GM21619 (cell line): ENCODE results near the gene ARGLU1.

Source experiments
- ATAC-seq: cut with Tn5 transposase; IDR thresholded peaks from one replicate; pipeline ENCODE4 v1.9.1; 2021; ENCODE audit not compliant: unreplicated experiment

The ARGLU1 gene

DNA sequence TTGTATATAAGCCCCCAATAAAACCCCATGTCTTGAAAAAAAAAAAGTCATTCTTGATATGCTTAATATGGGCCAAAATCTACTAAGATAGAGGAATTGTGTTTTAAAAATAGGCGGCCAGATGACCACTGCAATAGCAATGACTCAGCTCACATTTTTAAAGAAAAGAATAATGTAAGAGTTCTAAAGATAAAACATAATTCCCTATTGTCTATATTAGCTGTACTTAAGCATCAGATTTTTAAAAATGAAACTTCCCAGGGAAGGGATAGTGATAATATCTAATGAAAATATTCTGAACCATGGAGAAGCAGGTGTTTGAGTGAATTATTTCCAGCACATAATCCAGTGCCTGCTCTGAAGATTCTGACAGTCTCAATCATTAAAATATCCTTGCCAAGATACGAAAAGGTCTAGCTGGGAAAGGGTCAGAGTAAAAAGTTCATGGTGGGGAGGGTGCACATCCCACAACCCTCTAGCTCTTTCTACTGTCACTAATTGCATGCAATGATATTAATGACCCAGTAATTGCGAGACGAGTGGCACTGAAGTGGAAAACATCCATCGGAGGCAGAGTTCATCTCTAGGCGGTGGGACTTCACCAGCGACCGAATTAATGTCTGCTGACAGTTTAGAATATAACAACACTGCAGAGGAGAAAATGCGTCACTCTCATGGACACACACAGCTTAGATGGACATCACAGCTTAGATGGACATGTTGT, 64.0 kb downstream of the ARGLU1 start:
- no peak for ATAC-seq

DNA sequence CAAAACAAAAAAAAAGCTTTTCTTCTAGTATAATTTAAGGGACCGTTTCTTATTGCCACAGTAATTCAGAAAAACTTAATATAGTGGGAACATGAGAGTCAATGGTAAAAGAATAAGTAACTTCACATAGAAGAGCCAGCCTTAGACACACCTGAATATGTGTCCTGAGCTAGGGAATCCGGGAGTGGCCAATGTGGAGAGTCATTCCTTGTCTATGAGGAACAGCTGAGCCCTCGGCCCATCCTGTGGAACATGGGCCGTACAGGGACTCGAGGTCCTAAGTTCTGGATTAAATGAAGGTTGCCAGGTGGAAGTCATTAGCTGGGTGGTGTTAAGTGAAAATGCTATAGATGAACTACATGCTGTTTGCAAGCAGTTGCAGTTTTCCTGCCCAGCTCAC, 64.7 kb downstream of the ARGLU1 start:
- ATAC-seq = no peak

DNA sequence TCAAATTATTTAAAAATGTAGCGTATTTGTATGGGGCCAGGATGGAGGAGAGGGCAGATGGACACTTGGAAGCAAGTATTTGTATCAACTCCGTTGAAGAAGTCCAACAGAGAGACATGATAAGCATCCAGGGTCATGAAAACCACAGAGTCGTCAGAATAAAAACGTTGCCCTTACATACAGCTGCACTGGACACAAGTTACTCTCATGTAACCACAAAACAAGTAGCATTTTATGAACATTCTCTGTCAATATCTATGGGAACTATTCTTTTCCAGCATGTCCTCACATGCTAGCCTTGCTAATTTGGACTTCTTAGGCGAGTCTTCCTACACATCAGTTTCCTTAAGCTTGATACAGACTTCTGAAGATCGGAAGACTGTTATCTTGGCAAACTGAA, 67.5 kb downstream of the ARGLU1 start:
- ATAC-seq = no peak

DNA sequence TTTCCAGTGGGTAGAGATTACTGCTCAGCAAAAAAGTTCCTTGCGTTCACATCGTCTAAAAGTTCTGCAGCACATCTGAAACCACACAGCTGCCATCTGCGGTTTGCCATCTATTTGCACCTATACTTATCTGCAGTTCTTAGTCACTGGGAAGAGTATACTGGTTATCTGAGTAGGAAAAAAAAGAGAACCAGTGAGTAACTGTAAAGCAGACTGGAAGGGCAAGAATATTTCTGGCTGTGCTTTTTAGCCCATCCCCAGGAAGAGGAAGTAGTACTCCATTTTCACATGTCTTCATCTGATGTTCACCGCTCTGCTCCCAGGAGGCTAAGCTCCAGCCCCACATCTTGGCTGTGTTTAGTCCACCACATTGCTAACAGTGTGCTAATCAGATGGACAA, 68.0 kb downstream of the ARGLU1 start:
- ATAC-seq = peak; percentile 61

GRCh38 chr13:106499113-106499512, 68.8 kb downstream of the ARGLU1 start:
- no peak for ATAC-seq

GRCh38 chr13:106498571-106498970, 69.4 kb downstream of the ARGLU1 start:
- ATAC-seq = no peak

DNA sequence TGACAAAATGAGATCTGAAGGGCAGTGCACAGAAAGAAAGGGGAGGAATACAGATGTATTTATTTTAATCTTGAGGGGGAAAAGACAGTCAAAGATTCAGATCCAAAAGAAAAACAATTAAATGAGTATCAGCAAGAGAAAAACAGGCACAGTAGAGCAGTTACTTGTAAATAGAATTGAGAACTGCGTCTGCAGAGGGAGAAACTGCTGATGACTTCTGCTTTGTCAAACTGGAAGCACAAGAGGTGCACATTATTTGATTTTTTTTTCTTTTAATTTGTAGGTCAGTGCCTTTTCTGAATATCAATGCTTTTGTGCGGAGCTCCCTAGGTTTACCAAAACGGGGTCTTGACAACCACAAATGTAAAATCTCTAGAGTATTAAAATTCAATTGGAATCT, 69.8 kb downstream of the ARGLU1 start:
- ATAC-seq = no peak

DNA sequence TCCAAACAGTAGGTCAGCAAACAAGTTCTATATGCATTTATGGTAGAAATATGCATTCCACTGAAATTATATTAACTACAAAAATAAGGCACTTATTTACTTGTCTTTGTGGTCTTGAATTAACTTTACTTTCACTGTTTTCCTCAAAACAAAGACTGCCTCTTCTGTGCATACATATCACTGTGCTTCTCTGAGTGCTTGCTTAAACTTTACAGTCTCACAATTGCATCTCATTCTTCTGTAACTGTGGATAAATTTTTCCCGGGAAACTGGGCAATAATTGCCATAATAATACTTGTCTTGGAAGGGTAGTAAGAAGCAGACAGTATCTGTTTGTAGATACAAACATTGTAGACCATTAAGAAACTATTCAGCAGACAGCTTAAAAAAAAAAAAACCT, 70.9 kb downstream of the ARGLU1 start:
- no peak for ATAC-seq

DNA sequence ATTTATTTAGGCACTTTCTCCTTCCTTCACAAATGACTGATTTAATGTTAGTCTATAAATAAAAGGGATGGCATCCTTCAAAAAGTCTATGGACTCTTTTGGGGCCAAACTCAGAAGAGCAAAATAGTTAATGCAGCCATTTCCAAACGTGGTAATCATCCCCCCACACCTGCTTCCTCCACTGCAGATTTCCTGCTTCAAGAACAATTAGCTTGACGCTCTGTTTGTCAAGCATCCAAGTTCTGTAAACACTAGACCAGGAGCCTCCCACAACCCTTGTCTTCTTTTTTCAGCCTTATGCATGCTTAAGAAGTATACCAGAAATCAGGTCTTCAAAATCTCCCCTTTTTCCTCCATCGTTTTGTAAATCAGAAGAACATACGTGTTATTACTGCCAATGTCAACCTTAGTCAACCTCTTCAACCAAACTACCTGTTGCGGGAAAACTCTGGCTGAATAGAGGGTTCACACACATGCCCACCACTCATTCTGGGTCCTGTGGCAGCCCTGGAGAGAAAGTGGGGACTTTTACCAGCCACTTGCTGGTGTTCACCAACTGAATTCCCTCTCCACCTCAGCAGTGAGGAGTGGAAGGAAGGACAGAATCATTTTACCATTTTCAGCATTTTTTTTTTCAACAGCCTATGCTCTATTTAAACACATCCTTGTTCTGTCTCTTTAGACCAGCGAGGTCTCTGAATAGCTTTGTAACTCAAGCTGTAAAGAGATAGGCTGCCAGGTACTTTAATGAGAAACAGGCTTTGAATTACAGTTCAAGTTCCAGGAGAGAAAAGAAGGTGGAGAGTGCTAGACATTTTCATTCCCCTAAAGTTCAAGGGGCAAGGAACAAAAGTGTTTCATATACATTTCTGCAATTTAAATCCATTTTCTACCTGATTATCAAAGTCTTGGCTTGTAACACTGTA, 71.6 kb downstream of the ARGLU1 start:
- ATAC-seq = no peak

- ATAC-seq = no peak
These were observed 73.0 kb downstream of the ARGLU1 start for GRCh38 chr13:106494936-106495335.

- ATAC-seq = no peak
These were observed 73.4 kb downstream of the ARGLU1 start for GRCh38 chr13:106494506-106494905.

- ATAC-seq = peak; percentile 81
These were observed 74.3 kb downstream of the ARGLU1 start for GRCh38 chr13:106493533-106494220.

DNA sequence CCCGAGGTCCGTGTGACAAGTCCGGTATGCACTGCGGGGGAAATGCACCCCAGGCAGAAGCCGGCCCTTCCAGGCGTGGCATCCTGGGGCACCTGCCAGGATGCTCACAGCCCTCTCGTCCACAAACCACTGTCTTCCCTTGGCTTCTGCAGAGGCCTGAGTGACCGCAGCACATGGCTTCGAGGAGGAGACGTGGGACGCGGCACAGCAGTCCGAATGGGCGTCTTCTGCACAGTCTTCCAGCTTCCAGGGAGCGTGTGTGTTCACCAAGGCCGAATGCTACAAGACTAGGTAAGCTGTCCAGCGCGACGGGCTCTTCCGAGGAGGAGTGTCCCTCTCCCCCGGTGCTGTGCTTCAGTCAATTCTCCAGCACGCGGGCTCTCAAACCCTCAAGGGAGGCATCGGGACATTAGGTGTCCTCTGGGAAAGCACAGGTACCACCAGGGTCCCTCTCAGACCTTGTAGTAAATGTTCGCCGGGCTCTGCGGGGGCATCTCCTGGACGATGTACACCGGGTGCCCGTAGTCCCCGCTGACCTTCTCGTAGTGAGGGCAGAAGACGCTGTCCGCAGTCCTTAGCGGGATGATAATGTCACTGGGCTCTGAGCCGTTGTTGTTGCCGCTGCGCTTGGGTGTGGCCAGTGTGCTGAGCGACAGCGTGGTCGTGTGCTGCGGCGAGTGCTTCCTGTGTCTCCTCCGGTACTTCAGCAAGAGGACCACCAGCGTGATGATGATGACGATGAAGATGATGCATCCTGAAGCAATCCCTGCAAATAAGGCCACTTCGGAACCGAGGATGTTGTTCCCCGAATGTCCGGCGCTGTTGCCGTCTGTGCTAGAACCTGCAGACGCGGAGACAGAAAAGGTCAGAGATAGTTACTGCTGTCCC, 75.1 kb downstream of the ARGLU1 start:
- no peak for ATAC-seq

GRCh38 chr13:106491928-106492587, 75.9 kb downstream of the ARGLU1 start:
- no peak for ATAC-seq
